Measurements from ENCODE around the gene MYH8.

The MYH8 gene

GRCh38 chr17:10421900-10422542, at the start of gene MYH8:
TSS of gene MYH8 (minus strand) at chr17:10421950. CDS start at chr17:10420227, 1,723 bp downstream.
- no peak for DNase-seq (ENCODE audit: low read depth)
- no peak for TF ChIP-seq CTCF (IDR thresholded peaks at IDR 0.05; ENCODE audit: low read length, missing control alignments)
- no peak within 1 kb of the TSS for H3K4me3 ChIP-seq (replicated peaks; ENCODE audit: low read depth, low read length)

- DNase-seq (ENCODE audit: low read depth), result no peak
- no peak within 1 kb of the TSS for H3K4me3 ChIP-seq (replicated peaks; ENCODE audit: low read depth, low read length)
- no peak for TF ChIP-seq CTCF (IDR thresholded peaks at IDR 0.05; ENCODE audit: low read length, missing control alignments)
Measured at GRCh38 chr17:10469459-10469858, 47.7 kb upstream of the MYH8 start, which contains the start of gene MYH4. TSS of gene MYH4 (minus strand) at chr17:10469559. CDS start at chr17:10466745, 2,814 bp downstream.

- DNase-seq (ENCODE audit: low read depth), result no peak
- TF ChIP-seq CTCF (IDR thresholded peaks at IDR 0.05; ENCODE audit: low read length, missing control alignments), result no peak
- H3K4me3 ChIP-seq (replicated peaks; ENCODE audit: low read depth, low read length), result no peak overlapping the region
Measured at GRCh38 chr17:10463402-10463801, 41.7 kb upstream of the MYH8 start.

- no peak overlapping the region for H3K4me3 ChIP-seq (replicated peaks; ENCODE audit: low read depth, low read length)
- DNase-seq (ENCODE audit: low read depth), result no peak
- no peak for TF ChIP-seq CTCF (IDR thresholded peaks at IDR 0.05; ENCODE audit: low read length, missing control alignments)
Measured at GRCh38 chr17:10460062-10460461, 38.3 kb upstream of the MYH8 start.

- H3K4me3 ChIP-seq (replicated peaks; ENCODE audit: low read depth, low read length), result no peak overlapping the region
- DNase-seq (ENCODE audit: low read depth), result no peak
- TF ChIP-seq CTCF (IDR thresholded peaks at IDR 0.05; ENCODE audit: low read length, missing control alignments), result no peak
Measured at GRCh38 chr17:10458701-10459100, 37.0 kb upstream of the MYH8 start.

GRCh38 chr17:10457952-10458351, 36.2 kb upstream of the MYH8 start:
- no peak for DNase-seq (ENCODE audit: low read depth)
- no peak for TF ChIP-seq CTCF (IDR thresholded peaks at IDR 0.05; ENCODE audit: low read length, missing control alignments)
- no peak overlapping the region for H3K4me3 ChIP-seq (replicated peaks; ENCODE audit: low read depth, low read length)

All from fibroblast of pulmonary artery (primary cell).